T-helper 9 cell (primary cell): ENCODE results near the gene CLRN3.

ENCODE experiments used
- DNase-seq: peaks from one replicate; pipeline ENCODE4 v3.0.0-alpha.2; 2020
- total RNA-seq, 2 donors: gene quantifications; one replicate each; lab custom pipeline; 2026; lab: John Stamatoyannopoulos, UW

CLRN3 gene, protein sequence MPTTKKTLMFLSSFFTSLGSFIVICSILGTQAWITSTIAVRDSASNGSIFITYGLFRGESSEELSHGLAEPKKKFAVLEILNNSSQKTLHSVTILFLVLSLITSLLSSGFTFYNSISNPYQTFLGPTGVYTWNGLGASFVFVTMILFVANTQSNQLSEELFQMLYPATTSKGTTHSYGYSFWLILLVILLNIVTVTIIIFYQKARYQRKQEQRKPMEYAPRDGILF
- total RNA-seq = 0 to 0.07 reads per million in 2 donors

DNA sequence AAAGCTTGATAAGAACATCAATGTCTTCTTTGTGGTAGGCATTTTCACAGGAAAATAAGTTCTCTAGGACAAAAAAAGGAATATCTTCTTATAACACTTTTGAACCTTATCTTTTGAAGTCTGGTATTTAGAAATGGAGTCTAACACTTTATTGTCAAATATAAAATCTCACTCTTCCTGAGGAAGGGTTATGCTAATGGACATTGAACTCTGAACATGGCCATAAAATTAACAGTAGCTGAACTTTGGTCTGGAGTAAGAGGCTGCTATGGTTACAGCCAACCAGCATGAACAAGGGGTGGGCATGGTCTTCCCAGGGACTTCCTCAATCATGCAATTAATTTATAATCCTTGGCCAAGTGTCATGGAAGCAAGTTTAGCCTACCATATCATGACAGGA is at the start of gene CLRN3:
CLRN3 (minus strand) TSS at position 199 of the 400 bp plus-strand sequence; CDS start at position 42, 157 bp downstream.
- no peak for DNase-seq

GRCh38 chr10:127940866-127941640 is 48.3 kb upstream of the CLRN3 start:
- DNase-seq = no peak

DNA sequence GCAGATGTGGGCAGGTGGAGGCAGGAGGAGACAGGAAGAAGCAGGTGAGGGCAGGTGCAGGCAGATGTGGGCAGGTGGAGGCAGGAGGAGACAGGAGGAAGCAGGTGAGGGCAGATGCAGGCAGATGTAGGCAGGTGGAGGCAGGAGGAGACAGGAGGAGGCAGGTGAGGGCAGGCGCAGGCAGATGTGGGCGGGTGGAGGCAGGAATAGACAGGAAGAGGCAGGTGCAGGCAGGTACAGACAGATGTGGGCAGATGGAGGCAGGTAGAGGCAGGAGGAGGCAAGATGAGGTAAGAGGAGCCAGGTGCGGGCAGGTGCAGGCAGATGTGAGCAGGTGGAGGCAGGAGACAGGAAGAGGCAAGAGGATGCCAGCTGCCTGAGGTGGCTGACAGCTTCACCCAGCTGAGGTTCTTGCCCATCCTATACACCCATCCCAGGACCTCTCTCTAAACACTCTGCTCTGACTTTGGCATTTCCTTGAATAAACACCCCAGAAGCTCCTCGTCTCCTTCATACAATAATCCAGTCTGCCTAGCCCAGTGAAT is 47.1 kb upstream of the CLRN3 start:
- no peak for DNase-seq

- DNase-seq = no peak
These were observed 45.2 kb upstream of the CLRN3 start for GRCh38 chr10:127937915-127938463.

- no peak for DNase-seq
These were observed 44.3 kb upstream of the CLRN3 start for GRCh38 chr10:127937069-127937468.

DNA sequence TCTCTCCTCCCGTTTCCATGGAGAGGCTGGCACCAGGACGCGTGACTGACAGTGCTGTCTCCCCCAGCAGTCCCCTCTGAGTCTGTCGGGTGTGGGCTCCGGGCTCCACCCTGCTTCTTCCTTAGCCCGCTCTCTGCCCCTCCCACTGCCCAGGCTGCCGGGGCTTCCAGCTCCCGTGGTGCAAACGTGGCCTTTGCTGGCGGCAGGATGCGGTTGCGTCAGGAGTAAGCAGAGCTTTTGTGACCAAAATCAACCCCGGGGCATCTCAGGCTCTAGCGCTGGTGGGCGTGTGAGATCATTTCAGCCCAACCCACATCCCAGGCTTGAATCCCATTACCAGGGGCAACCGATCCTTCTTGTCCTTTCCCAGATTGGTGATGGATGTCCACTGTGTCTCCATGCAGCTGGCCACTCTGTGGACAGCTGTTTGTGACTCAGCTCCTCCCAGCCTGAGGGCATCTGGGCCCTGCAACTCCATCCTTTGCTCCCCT is 42.4 kb upstream of the CLRN3 start:
- no peak for DNase-seq

DNA sequence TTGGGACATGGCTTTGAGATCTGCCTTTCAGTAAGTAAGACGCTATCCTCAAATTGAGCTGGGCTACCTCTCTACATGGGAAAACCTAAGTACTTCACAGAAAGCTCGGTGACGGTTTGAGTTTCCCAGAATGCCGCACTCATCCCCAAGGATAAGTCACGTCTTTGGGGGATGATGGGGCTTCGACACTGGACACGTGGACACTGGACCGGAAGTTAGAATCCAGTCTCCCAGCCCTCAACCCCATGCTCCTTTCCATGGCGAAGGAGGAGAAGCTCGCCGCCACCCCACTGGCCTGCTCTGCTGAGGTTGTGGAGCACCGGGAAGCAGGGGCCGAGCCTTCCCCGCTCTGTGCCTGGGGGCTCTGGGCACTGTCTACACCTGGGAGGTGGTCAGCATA is 41.6 kb upstream of the CLRN3 start:
- no peak for DNase-seq

- no peak for DNase-seq
These were observed 40.5 kb upstream of the CLRN3 start for GRCh38 chr10:127933271-127933670.

DNA sequence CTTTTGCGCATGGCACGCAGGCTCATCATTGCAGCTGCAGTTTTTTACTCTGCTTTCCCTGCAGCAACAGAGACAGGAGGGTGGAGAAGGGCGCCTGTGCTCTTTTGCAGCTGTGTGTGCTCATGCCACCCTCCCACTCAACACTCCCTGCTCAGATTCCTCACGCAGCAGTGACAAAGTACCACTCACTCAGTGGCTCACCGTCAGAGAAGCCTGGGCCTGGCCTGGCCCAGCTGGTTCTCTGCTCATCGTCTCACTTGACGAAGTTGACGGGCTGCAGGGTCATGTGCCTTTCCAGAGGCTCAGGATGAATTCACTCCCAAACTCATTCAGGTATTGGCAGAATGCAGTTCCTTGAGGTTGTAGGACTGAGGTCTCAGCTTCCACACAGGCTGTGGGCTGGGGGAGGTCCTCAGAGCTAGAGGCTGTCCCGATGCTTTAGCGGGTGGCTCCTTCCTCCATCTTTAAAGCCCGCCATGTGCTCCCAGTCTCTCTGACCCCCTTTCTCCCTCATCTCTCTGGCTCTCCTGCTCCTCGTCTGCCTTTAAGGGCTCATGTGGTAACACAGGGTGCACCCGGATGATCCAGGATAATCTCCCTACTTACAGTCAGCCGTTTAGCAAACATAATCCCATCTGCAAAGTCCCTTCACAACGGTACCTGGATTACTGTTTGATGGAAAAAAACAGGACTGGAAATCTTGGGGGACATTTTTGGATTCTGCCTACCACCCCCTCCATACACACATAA is 40.0 kb upstream of the CLRN3 start:
- no peak for DNase-seq

GRCh38 chr10:127928021-127928806 is 35.5 kb upstream of the CLRN3 start:
- no peak for DNase-seq

GRCh38 chr10:127926455-127926854 is 33.7 kb upstream of the CLRN3 start:
- no peak for DNase-seq

DNA sequence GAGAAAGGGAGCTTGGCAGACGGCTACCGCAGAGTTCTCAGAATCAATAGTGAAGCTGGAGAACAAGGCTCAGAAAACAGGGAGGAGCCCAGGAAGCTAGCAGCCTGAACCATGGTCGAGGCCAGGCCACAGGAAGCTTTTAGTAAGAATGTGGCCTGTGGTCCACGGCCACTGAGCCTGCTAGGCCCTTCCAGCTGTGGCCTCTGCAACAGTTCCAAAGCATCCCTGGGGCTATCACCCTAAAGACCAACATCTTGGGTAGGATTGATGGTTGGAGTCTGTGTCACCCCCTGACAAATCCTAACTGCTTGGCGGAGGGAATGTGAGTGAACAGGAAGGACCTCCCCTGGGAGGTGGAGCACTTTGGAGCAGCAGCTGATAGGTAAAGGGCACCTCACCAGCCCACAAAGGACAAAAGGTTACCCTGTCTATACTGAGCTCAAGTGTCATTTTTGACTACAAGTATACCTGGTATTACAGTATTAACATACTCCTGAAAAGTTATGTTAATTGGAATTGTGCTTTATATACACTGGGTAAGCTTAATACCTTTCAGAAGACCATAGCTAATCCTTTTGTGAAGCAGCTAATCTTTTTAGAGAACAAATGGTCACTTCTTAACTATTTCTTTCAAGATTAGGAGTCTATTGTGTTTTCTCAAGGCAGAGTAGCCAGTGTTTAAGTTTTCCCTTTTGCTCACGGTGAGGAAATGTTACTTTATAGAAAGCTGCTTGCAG is 32.9 kb upstream of the CLRN3 start:
- no peak for DNase-seq

GRCh38 chr10:127923646-127924045 is 30.9 kb upstream of the CLRN3 start:
- DNase-seq = no peak

DNA sequence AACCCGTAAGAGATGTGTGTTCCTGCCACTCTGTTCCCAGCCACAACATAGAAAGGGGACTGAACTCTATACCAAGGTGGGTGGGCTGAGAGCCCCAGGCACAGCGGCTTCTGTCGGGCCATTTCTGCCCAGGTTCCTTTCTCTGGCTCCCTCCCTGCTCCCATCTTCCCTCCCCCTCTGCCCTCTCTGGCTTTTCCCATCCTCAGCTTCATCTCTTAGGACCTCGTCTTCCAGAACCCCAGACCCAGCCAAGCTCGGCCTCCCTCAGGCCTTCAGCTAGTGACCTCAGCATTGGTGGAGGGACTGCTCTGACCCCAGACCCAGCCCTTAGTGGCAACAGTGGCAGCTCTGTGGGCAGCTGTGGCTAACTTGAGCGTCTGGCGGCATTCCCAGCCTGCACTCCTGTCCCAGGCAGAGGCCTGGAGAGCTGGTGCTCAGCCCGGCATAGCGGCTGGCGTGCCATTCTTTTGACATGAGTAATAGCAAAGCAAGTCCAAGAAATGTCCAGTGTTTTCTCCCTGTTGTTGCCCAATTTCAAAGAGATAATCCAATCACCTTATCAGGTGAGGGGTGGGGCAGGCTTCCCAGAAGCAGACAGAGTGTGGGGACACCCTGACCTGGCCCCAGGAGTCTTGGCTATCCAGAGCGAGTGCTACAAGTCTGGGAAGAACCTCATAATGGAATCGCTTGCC is 30.1 kb upstream of the CLRN3 start:
- DNase-seq = no peak

- DNase-seq = no peak
These were observed 29.5 kb upstream of the CLRN3 start for GRCh38 chr10:127922206-127922605.

GRCh38 chr10:127921753-127922145 is 29.0 kb upstream of the CLRN3 start:
- DNase-seq = no peak

GRCh38 chr10:127921075-127921752 is 28.5 kb upstream of the CLRN3 start:
- no peak for DNase-seq

DNA sequence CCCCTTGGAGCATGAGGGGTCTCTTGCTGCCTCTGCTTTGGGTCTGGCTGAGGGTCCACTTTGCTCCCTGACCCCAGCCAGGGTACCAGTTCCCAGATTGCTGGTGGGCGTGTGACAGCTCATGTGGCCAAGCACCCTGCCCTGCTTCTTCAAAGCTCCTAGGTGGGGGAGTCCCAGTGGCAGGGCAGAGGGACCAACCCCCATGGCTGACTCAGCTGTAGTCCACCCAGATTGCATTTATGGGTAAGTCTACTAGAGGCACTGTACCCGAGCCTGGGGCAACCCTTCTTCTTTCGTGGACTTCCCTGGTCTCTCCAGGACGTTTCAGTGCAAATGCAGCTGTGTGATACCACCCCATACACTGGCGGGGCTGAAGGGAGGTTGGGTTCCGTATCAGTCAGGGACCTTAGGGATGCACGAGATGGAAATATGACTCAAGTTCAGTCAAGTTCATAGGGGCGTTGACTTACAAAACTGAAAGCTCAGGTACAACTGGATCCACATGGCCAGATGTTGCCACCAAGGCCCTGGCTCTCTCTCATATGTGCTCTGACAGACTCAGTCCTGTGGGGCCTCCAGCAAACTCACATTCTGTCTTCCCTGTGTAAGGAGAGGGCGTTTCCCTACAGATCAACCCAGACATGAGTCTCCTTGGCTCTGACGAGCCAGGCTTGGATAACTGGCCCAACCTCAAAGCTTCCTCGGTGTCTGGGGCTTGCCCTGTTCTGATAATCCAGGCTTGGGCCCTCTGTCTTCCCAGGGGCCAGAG is 27.7 kb upstream of the CLRN3 start:
- no peak for DNase-seq
